ENCODE data around the gene GAB2.

The GAB2 gene

GRCh38 chr11:78171951-78172350 lies 245.7 kb downstream of the GAB2 start:
- no peak for TF ChIP-seq FOXP2 (optimal IDR thresholded peaks at IDR 0.05; ENCODE audit: borderline replicate concordance, extremely low read depth, extremely low read length, insufficient read depth)
- TF ChIP-seq REST (IDR thresholded peaks at IDR 0.05; ENCODE audit: insufficient read depth in 1 of 2, low read depth in 2 of 2, low read length in 2 of 2), result no peak
- TF ChIP-seq SIN3A (IDR thresholded peaks at IDR 0.05; ENCODE audit: borderline replicate concordance, insufficient read depth, low read length), result no peak
- no peak for TF ChIP-seq POLR2AphosphoS5 (IDR thresholded peaks at IDR 0.05; ENCODE audit: low read depth, low read length)
- no peak for TF ChIP-seq TAF1 (IDR thresholded peaks at IDR 0.05; ENCODE audit: borderline replicate concordance, insufficient read depth, low read length)

- no peak for TF ChIP-seq FOXP2 (optimal IDR thresholded peaks at IDR 0.05; ENCODE audit: borderline replicate concordance, extremely low read depth, extremely low read length, insufficient read depth)
- TF ChIP-seq SIN3A (IDR thresholded peaks at IDR 0.05; ENCODE audit: borderline replicate concordance, insufficient read depth, low read length), result no peak
- TF ChIP-seq POLR2AphosphoS5 (IDR thresholded peaks at IDR 0.05; ENCODE audit: low read depth, low read length), result no peak
- TF ChIP-seq TAF1 (IDR thresholded peaks at IDR 0.05; ENCODE audit: borderline replicate concordance, insufficient read depth, low read length), result no peak
- no peak for TF ChIP-seq REST (IDR thresholded peaks at IDR 0.05; ENCODE audit: insufficient read depth in 1 of 2, low read depth in 2 of 2, low read length in 2 of 2)
Observed at GRCh38 chr11:78170874-78171549, 246.6 kb downstream of the GAB2 start.

- no peak for TF ChIP-seq TAF1 (IDR thresholded peaks at IDR 0.05; ENCODE audit: borderline replicate concordance, insufficient read depth, low read length)
- no peak for TF ChIP-seq SIN3A (IDR thresholded peaks at IDR 0.05; ENCODE audit: borderline replicate concordance, insufficient read depth, low read length)
- TF ChIP-seq FOXP2 (optimal IDR thresholded peaks at IDR 0.05; ENCODE audit: borderline replicate concordance, extremely low read depth, extremely low read length, insufficient read depth), result no peak
- TF ChIP-seq POLR2AphosphoS5 (IDR thresholded peaks at IDR 0.05; ENCODE audit: low read depth, low read length), result no peak
- no peak for TF ChIP-seq REST (IDR thresholded peaks at IDR 0.05; ENCODE audit: insufficient read depth in 1 of 2, low read depth in 2 of 2, low read length in 2 of 2)
Observed at GRCh38 chr11:78170413-78170812, 247.2 kb downstream of the GAB2 start.

GRCh38 chr11:78168539-78169477 lies 248.8 kb downstream of the GAB2 start:
- TF ChIP-seq REST (IDR thresholded peaks at IDR 0.05; ENCODE audit: insufficient read depth in 1 of 2, low read depth in 2 of 2, low read length in 2 of 2), result no peak
- TF ChIP-seq FOXP2 (optimal IDR thresholded peaks at IDR 0.05; ENCODE audit: borderline replicate concordance, extremely low read depth, extremely low read length, insufficient read depth), result no peak
- TF ChIP-seq TAF1 (IDR thresholded peaks at IDR 0.05; ENCODE audit: borderline replicate concordance, insufficient read depth, low read length), result no peak
- no peak for TF ChIP-seq POLR2AphosphoS5 (IDR thresholded peaks at IDR 0.05; ENCODE audit: low read depth, low read length)
- TF ChIP-seq SIN3A (IDR thresholded peaks at IDR 0.05; ENCODE audit: borderline replicate concordance, insufficient read depth, low read length), result no peak
